Measurements from ENCODE around the gene MYBPC1. TPM values are rescaled to one million over a fixed set of nuclear protein-coding genes. Genes with fewer than 3 reads are reported as not detected.

Gene MYBPC1
- total and polyA plus RNA-seq, 8 donors = 0.08 to 13.6 (median 0.35) TPM; not detected in 2

- Histone ChIP-seq H3K4me1 (no peaks in the 10 kb centered on the region), H3K9me3 (no peaks in the 10 kb centered on the region), H3K27ac (no peak overlapping the region), H3K36me3 (no peaks in the 10 kb centered on the region), H3K4me3 (no peak overlapping the region), H3K27me3 (no peaks in the 10 kb centered on the region)
- no peak for TF ChIP-seq CTCF (IDR thresholded peaks at IDR 0.05)
- 95% methylated on average over 2 of the region's 2 CpGs for WGBS, 2 donors
- ATAC-seq = no peak
- intact Hi-C loops (cut with DNase I) = no loop called here
- DNase-seq = no peak
- FAIRE-seq = no peak
Measured at GRCh38 chr12:101647711-101648110, 52.9 kb downstream of the MYBPC1 start.

GRCh38 chr12:101648195-101648594, 53.4 kb downstream of the MYBPC1 start:
- Histone ChIP-seq H3K4me1 (no peaks in the 10 kb centered on the region), H3K27me3 (no peaks in the 10 kb centered on the region), H3K27ac (no peak overlapping the region), H3K36me3 (no peaks in the 10 kb centered on the region), H3K9me3 (no peaks in the 10 kb centered on the region), H3K4me3 (no peak overlapping the region)
- DNase-seq = no peak
- no peak for ATAC-seq
- no peak for FAIRE-seq
- TF ChIP-seq CTCF (IDR thresholded peaks at IDR 0.05) = no peak
- WGBS, 2 donors = 64% methylated on average over 2 of the region's 2 CpGs
- intact Hi-C loops (cut with DNase I) = no loop called here

- no peak for TF ChIP-seq CTCF (IDR thresholded peaks at IDR 0.05)
- Histone ChIP-seq H3K4me1 (no peaks in the 10 kb centered on the region), H3K27ac (no peak overlapping the region), H3K4me3 (no peak overlapping the region), H3K9me3 (no peaks in the 10 kb centered on the region), H3K27me3 (no peaks in the 10 kb centered on the region), H3K36me3 (no peaks in the 10 kb centered on the region)
- intact Hi-C loops (cut with DNase I) = no loop called here
- DNase-seq (no peak), ATAC-seq (no peak), FAIRE-seq (no peak)
- 91 to 97% methylated on average over 4 of the region's 4 CpGs for WGBS, 2 donors
Measured at GRCh38 chr12:101650346-101651117, 55.8 kb downstream of the MYBPC1 start.

- WGBS, 2 donors = 80 to 83% methylated on average over 3 of the region's 3 CpGs
- no peak for FAIRE-seq
Measured at GRCh38 chr12:101653030-101653429, 58.3 kb downstream of the MYBPC1 start.

More at GRCh38 chr12:101653030-101653429, 58.3 kb downstream of the MYBPC1 start:
- TF ChIP-seq CTCF (IDR thresholded peaks at IDR 0.05) = no peak
- ATAC-seq = no peak
- Histone ChIP-seq H3K4me1 (peaks cover 0 to 4% (median 0%) of the 10 kb centered on the region in 3 donors), H3K4me3 (no peak overlapping the region), H3K27ac (no peak overlapping the region), H3K9me3 (no peaks in the 10 kb centered on the region), H3K36me3 (no peaks in the 10 kb centered on the region), H3K27me3 (no peaks in the 10 kb centered on the region)
- no peak for DNase-seq
- intact Hi-C loops (cut with DNase I) = no loop called here
